GM23338 (cell line): Measurements from ENCODE around the gene SH3D21. TPM values are rescaled to one million over a fixed set of nuclear protein-coding genes. Genes with fewer than 3 reads are reported as not detected.

Experiments used
- ATAC-seq: fragments of 200-7000 bp; cut with Tn5 transposase; 3 replicates; pipeline ENCODE4 v1.9.1; 2020
- DNase-seq: peaks from one replicate; pipeline ENCODE4 v3.0.0-alpha.2; 2015; ENCODE audit warnings: low spot score
- H2AFZ ChIP-seq: fragments of 200-600 bp; sonication (generic); 2 replicates; pipeline ENCODE4 v1.8.0; 2016; ENCODE audit warnings: antibody characterized with exemption, mild to moderate bottlenecking, moderate library complexity
- H3F3A ChIP-seq: fragments of 200-600 bp; sonication (generic); replicated peaks from 2 replicates; pipeline ENCODE4 v1.8.0; 2017; ENCODE audit warnings: antibody characterized with exemption, mixed run types, low read depth
- H3K27ac ChIP-seq: fragments of 200-600 bp; sonication (generic); 2 replicates; pipeline ENCODE4 v1.6.1; 2016; ENCODE audit warnings: low read depth
- H3K27me3 ChIP-seq: fragments of 200-600 bp; sonication (generic); 2 replicates; pipeline ENCODE4 v1.8.0; 2016; ENCODE audit warnings: mild to moderate bottlenecking, mixed run types, moderate library complexity; ENCODE audit not compliant: insufficient read depth
- H3K36me3 ChIP-seq: fragments of 200-600 bp; sonication (generic); 2 replicates; pipeline ENCODE4 v1.8.0; 2016; ENCODE audit warnings: mild to moderate bottlenecking; ENCODE audit not compliant: insufficient read depth
- H3K4me1 ChIP-seq: fragments of 200-600 bp; sonication (generic); 2 replicates; pipeline ENCODE4 v1.8.0; 2016; ENCODE audit warnings: mild to moderate bottlenecking, moderate library complexity; ENCODE audit not compliant: insufficient read depth
- H3K4me2 ChIP-seq: fragments of 200-600 bp; sonication (generic); 2 replicates; pipeline ENCODE4 v1.7.1; 2017; ENCODE audit warnings: mixed run types
- H3K4me3 ChIP-seq: fragments of 200-600 bp; sonication (generic); 2 replicates; pipeline ENCODE4 v1.6.1; 2016; ENCODE audit warnings: mixed run types
- H3K79me2 ChIP-seq: fragments of 200-600 bp; sonication (generic); replicated peaks from 2 replicates; pipeline ENCODE4 v1.8.0; 2017; ENCODE audit warnings: mild to moderate bottlenecking; ENCODE audit not compliant: insufficient read depth
- H3K9me2 ChIP-seq: fragments of 200-600 bp; sonication (generic); 2 replicates; pipeline ENCODE4 v1.8.0; 2017; ENCODE audit not compliant: insufficient read depth
- H4K20me1 ChIP-seq: fragments of 200-600 bp; sonication (generic); replicated peaks from 2 replicates; pipeline ENCODE4 v1.8.0; 2017; ENCODE audit warnings: mild to moderate bottlenecking; ENCODE audit not compliant: insufficient read depth
- H3K27ac Mint-ChIP-seq: 2 replicates; pipeline ENCODE4 v1.8.0; 2020; ENCODE audit warnings: inconsistent platforms, mild to moderate bottlenecking, moderate library complexity, mixed read lengths
- H3K27me3 Mint-ChIP-seq: 3 replicates; pipeline ENCODE4 v1.8.0; 2022; ENCODE audit warnings: low read depth, mild to moderate bottlenecking, moderate library complexity, mixed read lengths, inconsistent platforms; ENCODE audit not compliant: insufficient read depth, poor library complexity
- H3K36me3 Mint-ChIP-seq: 3 replicates; pipeline ENCODE4 v1.8.0; 2021; ENCODE audit warnings: low read depth, mild to moderate bottlenecking, inconsistent platforms, moderate library complexity, mixed read lengths
- H3K4me1 Mint-ChIP-seq: 3 replicates; pipeline ENCODE4 v1.8.0; 2020; ENCODE audit warnings: mild to moderate bottlenecking, inconsistent platforms, mixed read lengths
- H3K4me3 Mint-ChIP-seq: 3 replicates; pipeline ENCODE4 v1.8.0; 2021; ENCODE audit warnings: moderate library complexity, mild to moderate bottlenecking, inconsistent platforms, mixed read lengths
- H3K9me3 Mint-ChIP-seq: 3 replicates; pipeline ENCODE4 v1.8.0; 2020; ENCODE audit warnings: moderate library complexity, mild to moderate bottlenecking, inconsistent platforms, mixed read lengths
- JUNB ChIP-seq: IDR thresholded peaks from one replicate; pipeline ENCODE4 v1.6.1; 2016; ENCODE audit warnings: antibody characterized with exemption; ENCODE audit not compliant: unreplicated experiment
- POLR2AphosphoS5 ChIP-seq: IDR thresholded peaks from 2 replicates; pipeline ENCODE4 v1.6.1; 2016; ENCODE audit warnings: antibody characterized with exemption, low read depth
- ZNF114 ChIP-seq: fragments of 250-450 bp; sonication (Bioruptor Pico); IDR thresholded peaks from 2 replicates; pipeline ENCODE4 v1.5.0; 2020; ENCODE audit warnings: mild to moderate bottlenecking, moderate library complexity
- polyA plus RNA-seq: library from polyadenylated mRNA; unstranded; fragments of >200 nt; fragmentation: Nextera tagmentation; extraction: Ambion mirVana; gene quantifications from 2 replicates; pipeline ENCODE4 v1.2.1, GENCODE V29; 2016
- total RNA-seq: library from RNA; depleted of rRNA; stranded (reverse); fragments of >200 nt; shearing (Covaris generic); gene quantifications from 2 replicates; pipeline ENCODE4 v1.2.3, GENCODE V29; 2014
- TF ChIP-seq, protein P1 (sequence below): IDR thresholded peaks from 2 replicates; pipeline ENCODE4 v1.6.1; 2016; ENCODE audit warnings: antibody characterized with exemption
- TF ChIP-seq, protein P2 (sequence below), 2 experiments: fragments of 200-600 bp in 1 of 2; sonication (generic) in 1 of 2; conservative IDR thresholded peaks; 2 replicates each; pipeline versions ENCODE4 v1.5.1 to v1.6.1; 2016 to 2017; ENCODE audit warnings: antibody characterized with exemption in 2 of 2, low read depth in 2 of 2, mild to moderate bottlenecking in 2 of 2, moderate library complexity in 1 of 2

The SH3D21 gene
- total and polyA plus RNA-seq, 2 experiments from 2014 or later, result 3.7 to 6.3 TPM

DNA sequence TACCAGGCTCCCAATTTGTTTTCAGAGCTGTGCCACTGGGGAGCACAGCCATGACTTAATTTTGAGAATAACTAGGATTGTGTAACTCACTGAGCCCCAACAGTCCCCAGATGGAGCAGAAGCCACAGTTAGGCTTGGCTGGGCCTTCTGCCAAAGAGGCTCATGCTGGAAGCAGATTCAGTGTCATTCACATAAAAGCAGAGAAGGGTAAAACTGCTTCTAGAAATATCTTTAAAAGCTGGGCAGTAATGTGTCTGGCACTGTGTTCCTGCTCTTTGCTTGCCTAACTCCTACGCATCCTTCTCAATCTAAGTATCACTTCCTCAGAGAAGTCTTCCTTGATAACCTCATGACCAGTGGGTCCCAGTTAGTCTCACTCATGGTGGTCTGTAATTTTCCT lies 59.2 kb downstream of the SH3D21 start:
- H3K36me3 ChIP-seq, result no peaks in the 10 kb centered on the region; the same call in 1 of the 2 replicates
- DNase-seq (no peak), ATAC-seq (no peak)
- peaks cover 4% of the 10 kb centered on the region; the same call in 1 of the 2 replicates for H3F3A ChIP-seq
- no peak overlapping the region for H3K4me2 ChIP-seq
- no peak overlapping the region for H3K4me3 ChIP-seq
- peaks cover 25% of the 10 kb centered on the region for H3K4me1 Mint-ChIP-seq
- H3K27me3 ChIP-seq, result no peaks in the 10 kb centered on the region
- no peak overlapping the region for H2AFZ ChIP-seq
- H3K4me1 ChIP-seq, result peaks cover 14% of the 10 kb centered on the region
- H3K4me3 Mint-ChIP-seq, result no peak overlapping the region; the same call in 2 of the 3 replicates
- peaks cover 5% of the 10 kb centered on the region for H3K27me3 Mint-ChIP-seq
- H3K9me2 ChIP-seq, result no peaks in the 10 kb centered on the region
- peak overlapping the region; percentile 78; the same call in 1 of the 2 replicates for H3K27ac Mint-ChIP-seq
- peaks cover 10% of the 10 kb centered on the region; the same call in 2 of the 3 replicates for H3K36me3 Mint-ChIP-seq
- TF ChIP-seq, protein P1, sequence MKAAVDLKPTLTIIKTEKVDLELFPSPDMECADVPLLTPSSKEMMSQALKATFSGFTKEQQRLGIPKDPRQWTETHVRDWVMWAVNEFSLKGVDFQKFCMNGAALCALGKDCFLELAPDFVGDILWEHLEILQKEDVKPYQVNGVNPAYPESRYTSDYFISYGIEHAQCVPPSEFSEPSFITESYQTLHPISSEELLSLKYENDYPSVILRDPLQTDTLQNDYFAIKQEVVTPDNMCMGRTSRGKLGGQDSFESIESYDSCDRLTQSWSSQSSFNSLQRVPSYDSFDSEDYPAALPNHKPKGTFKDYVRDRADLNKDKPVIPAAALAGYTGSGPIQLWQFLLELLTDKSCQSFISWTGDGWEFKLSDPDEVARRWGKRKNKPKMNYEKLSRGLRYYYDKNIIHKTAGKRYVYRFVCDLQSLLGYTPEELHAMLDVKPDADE, result no peak
- TF ChIP-seq JUNB, result no peak
- TF ChIP-seq ZNF114 (CRISPR knock-in tag), result no peak
- no peaks in the 10 kb centered on the region for H3K9me3 Mint-ChIP-seq
- peaks cover 49% of the 10 kb centered on the region for H3K79me2 ChIP-seq
- H3K27ac ChIP-seq, result no peak overlapping the region
- H4K20me1 ChIP-seq, result peaks cover 6% of the 10 kb centered on the region; the same call in 1 of the 2 replicates

DNA sequence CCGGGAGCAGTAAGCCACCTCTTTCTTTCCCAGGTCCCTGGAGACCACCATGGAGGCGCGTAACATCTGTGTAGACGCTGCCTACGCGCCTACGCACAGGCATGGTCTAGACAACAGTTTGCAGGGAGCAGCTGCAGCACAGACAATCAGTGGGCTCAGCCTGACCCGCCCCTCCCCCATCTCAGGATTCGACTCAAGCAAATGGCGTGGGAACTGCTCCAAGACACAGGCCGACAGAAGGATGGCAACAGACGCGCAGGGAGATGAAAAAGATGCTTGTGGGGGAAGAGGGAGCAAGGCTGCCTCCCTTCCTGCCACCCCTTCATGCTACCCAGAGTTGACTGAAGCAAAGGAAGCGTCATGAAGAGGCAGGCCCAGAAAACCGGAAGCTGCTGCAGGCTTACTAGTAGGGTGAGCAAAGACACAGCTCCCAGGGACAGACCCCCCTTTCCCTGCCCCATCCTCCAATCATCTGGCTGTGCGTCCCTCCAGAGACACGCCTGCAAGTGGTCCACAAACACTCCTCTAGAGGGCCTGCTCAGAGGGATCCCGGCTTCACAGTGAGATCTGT lies 60.0 kb downstream of the SH3D21 start:
- Histone ChIP-seq H3K79me2 (peaks cover 54% of the 10 kb centered on the region), H3K27ac (peak overlapping the region; percentile 59; the same call in 1 of the 2 replicates), H3K4me1 (peaks cover 14% of the 10 kb centered on the region), H2AFZ (no peak overlapping the region), H3K4me2 (peak overlapping the region; percentile 26; the same call in 1 of the 2 replicates), H4K20me1 (peaks cover 11% of the 10 kb centered on the region; the same call in 1 of the 2 replicates), H3K9me2 (no peaks in the 10 kb centered on the region), H3K4me3 (no peak overlapping the region), H3F3A (peaks cover 6% of the 10 kb centered on the region; the same call in 1 of the 2 replicates), H3K36me3 (no peaks in the 10 kb centered on the region; the same call in 1 of the 2 replicates), H3K27me3 (no peaks in the 10 kb centered on the region)
- peaks cover 10% of the 10 kb centered on the region; the same call in 2 of the 3 replicates for H3K36me3 Mint-ChIP-seq
- ATAC-seq (peak; percentile 67), DNase-seq (peak; percentile 76)
- peak overlapping the region; percentile 75; the same call in 1 of the 2 replicates for H3K27ac Mint-ChIP-seq
- H3K4me1 Mint-ChIP-seq, result peaks cover 26% of the 10 kb centered on the region
- no peaks in the 10 kb centered on the region for H3K9me3 Mint-ChIP-seq
- H3K27me3 Mint-ChIP-seq, result peaks cover 5% of the 10 kb centered on the region
- no peak overlapping the region for H3K4me3 Mint-ChIP-seq
- TF ChIP-seq, protein P2, sequence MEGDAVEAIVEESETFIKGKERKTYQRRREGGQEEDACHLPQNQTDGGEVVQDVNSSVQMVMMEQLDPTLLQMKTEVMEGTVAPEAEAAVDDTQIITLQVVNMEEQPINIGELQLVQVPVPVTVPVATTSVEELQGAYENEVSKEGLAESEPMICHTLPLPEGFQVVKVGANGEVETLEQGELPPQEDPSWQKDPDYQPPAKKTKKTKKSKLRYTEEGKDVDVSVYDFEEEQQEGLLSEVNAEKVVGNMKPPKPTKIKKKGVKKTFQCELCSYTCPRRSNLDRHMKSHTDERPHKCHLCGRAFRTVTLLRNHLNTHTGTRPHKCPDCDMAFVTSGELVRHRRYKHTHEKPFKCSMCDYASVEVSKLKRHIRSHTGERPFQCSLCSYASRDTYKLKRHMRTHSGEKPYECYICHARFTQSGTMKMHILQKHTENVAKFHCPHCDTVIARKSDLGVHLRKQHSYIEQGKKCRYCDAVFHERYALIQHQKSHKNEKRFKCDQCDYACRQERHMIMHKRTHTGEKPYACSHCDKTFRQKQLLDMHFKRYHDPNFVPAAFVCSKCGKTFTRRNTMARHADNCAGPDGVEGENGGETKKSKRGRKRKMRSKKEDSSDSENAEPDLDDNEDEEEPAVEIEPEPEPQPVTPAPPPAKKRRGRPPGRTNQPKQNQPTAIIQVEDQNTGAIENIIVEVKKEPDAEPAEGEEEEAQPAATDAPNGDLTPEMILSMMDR (conservative IDR thresholded peaks at IDR 0.05; ENCODE audit: low read depth in 2 of 2), result 0 out of 4 replicates have a peak, but pooled peaks of 1 of the 2 experiments have one; percentile 14
- TF ChIP-seq ZNF114 (CRISPR knock-in tag), result no peak

DNA sequence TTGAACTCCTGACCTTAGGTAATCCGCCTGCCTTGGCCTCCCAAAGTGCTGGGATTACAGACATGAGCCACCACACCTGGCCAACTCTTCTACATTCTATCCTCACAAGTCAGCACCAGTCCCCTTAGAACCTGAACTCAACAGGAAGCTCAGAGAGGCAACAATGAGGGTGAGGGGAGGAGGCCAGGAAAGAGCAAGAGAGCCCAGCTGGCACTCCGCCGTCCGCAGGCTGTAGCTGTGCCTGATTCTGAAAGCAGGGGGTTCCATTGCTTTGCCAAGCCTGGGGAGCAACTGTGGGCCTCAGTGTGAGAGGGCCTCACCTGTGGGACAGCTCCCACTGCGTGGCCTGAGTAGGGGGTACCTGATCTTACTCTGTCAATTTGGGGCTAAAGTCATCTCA lies 60.9 kb downstream of the SH3D21 start:
- DNase-seq (no peak), ATAC-seq (no peak)
- Mint-ChIP-seq H3K4me3 (no peak overlapping the region), H3K36me3 (peaks cover 10% of the 10 kb centered on the region; the same call in 2 of the 3 replicates), H3K9me3 (no peaks in the 10 kb centered on the region), H3K4me1 (peaks cover 29% of the 10 kb centered on the region), H3K27ac (no peak overlapping the region), H3K27me3 (peaks cover 9% of the 10 kb centered on the region)
- Histone ChIP-seq H2AFZ (no peak overlapping the region), H4K20me1 (peaks cover 11% of the 10 kb centered on the region; the same call in 1 of the 2 replicates), H3K4me3 (no peak overlapping the region), H3K4me2 (no peak overlapping the region), H3K36me3 (no peaks in the 10 kb centered on the region; the same call in 1 of the 2 replicates), H3K79me2 (peaks cover 63% of the 10 kb centered on the region), H3K9me2 (no peaks in the 10 kb centered on the region), H3F3A (peaks cover 6% of the 10 kb centered on the region; the same call in 1 of the 2 replicates), H3K27me3 (no peaks in the 10 kb centered on the region), H3K4me1 (peaks cover 19% of the 10 kb centered on the region), H3K27ac (no peak overlapping the region)
- TF ChIP-seq, protein P1, result no peak
- no peak for TF ChIP-seq POLR2AphosphoS5
